GM12801 (cell line): ENCODE results near the gene CA5B.

Experiments
- TF ChIP-seq, protein P1 (sequence below): IDR thresholded peaks from one replicate; pipeline ENCODE4 v1.5.1; 2011; ENCODE audit warnings: control low read depth; ENCODE audit not compliant: insufficient read length; ENCODE audit errors: extremely low read depth

The CA5B gene

DNA sequence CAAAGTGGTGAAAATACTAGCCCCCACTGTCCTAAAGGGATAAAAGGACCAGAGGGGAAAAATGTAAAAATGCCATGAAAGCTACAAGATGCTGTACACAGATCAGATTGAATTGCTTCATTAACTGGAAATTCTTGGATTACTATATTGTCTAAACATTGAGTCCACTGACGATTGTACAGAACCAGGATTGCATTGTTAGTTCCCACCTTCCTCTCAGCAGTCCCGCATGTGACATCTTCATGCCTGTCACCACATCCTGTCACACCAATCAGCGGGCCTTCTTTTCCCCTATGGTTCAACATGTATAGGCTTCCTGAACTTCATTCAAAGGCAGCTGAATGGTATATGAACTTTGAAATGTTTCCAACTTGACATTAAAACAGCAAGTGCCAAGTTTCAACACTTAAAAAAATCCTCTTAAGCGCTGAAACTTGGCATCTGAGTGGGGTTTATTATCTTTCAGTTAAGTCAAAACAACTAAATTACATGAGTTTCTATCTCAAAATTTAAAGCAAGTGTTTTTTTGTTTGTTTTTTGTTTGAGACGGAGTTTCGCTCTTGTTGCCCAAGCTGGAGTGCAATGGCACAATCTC is 76.8 kb downstream of the CA5B start:
- TF ChIP-seq, protein P1, sequence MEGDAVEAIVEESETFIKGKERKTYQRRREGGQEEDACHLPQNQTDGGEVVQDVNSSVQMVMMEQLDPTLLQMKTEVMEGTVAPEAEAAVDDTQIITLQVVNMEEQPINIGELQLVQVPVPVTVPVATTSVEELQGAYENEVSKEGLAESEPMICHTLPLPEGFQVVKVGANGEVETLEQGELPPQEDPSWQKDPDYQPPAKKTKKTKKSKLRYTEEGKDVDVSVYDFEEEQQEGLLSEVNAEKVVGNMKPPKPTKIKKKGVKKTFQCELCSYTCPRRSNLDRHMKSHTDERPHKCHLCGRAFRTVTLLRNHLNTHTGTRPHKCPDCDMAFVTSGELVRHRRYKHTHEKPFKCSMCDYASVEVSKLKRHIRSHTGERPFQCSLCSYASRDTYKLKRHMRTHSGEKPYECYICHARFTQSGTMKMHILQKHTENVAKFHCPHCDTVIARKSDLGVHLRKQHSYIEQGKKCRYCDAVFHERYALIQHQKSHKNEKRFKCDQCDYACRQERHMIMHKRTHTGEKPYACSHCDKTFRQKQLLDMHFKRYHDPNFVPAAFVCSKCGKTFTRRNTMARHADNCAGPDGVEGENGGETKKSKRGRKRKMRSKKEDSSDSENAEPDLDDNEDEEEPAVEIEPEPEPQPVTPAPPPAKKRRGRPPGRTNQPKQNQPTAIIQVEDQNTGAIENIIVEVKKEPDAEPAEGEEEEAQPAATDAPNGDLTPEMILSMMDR = no peak

DNA sequence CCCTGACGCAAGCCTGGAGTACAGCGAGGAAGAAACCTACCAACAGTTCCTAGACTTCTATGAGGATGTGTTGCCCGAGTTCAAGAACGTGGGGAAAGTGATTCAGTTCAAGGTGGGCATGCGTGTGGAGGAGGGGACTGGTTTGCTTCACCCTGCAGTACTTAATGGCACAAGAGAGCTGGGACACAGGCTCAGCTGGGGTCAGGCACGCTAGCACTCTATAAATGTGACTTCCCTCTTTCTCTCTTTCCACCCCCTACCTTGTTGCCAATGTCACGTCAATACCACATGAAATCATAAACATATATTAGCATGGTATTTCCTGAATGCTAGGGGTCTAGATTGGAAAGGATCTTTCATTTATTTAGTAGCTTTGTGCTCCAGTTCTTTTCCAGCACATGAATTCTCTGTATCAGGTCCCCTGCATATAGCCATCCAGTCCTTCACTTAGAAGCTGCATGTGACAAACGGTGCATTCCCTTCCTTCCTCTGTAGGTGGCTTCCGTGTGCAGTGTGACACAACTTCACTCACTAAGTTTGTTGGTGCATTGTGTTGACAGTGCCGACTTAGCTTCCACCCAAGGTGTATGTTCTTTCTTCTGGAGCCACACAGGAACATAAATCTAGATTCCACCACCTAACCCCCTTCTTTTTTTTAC is 77.8 kb downstream of the CA5B start:
- TF ChIP-seq, protein P1 = no peak

DNA sequence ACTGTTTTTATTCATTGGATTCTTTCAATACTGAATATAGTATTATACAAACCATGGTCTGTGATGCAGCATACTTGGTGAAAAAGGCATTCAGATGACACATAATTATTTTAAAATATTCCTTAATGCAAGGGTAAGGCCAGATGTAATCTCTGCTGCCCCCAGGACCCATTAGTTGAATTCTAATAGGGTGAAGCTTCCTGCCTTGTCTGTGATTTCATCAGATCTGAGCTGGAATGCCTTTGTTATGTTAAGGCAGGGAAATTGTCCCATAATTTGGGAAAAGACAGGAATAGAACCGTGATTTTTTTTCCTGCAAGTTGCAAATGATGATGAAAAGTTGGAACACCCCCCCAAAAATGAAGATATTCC is 78.4 kb downstream of the CA5B start:
- TF ChIP-seq, protein P1 = no peak

DNA sequence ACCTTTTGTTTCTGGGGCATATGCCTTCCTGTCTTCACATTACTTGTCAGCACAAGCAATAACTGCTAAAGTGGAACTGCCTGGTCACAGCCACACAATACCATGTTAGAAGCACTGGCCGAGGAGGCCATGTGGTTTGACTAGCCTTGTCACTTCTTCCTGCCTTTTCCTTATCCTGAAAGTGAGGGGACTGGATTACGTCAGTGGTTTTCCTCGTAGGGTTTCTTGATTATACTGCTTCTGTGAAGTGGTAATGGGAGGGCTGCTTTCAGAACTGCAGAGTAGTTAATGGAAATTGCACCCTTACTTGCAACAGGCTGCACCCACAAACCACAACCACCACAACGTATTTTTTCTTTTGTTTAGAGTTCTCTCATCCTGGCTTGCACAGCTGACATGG is 78.8 kb downstream of the CA5B start:
- TF ChIP-seq, protein P1 = no peak

DNA sequence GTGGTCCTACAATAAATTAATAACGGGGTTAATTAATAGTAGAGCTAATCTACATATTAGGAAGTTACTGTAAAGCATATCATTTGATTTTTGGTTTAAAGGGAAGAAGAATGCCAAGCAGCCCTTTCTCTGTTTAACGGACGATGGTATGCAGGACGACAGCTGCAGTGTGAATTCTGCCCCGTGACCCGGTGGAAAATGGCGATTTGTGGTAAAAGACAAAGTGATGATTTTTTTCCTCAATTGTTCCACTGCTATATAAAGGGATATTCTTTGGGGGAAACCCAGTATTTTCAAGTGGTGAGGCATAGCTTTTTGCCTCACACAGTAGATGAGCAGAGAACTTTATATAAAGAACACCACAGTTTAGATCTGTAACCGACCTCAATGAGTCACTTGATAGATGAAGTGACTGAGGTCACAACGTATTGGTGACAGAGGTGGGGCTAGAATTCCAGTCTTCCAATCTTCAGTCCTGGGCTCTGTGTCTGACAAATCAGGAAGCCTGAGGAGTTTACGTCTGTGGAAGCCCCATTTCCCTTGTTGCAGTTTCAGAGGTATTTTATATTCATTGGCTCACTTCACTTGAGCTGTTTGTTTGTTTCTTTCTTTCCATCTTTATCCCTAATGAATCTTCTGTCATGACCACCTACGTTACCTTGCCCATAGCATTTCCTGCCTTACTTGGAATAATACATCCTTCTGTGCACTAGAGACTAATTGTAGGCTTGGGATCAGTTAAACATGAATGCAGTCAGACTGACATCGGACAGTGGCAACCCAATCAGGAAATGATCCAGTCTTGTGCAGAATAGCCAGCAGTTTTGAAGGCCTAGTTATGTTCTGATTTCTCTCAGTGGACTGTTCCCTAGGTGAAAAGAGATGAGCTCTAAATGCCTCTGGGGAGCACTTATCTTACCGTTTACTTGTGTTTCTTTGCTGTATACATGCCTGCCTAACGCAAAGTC is 82.3 kb downstream of the CA5B start:
- TF ChIP-seq, protein P1 = no peak

DNA sequence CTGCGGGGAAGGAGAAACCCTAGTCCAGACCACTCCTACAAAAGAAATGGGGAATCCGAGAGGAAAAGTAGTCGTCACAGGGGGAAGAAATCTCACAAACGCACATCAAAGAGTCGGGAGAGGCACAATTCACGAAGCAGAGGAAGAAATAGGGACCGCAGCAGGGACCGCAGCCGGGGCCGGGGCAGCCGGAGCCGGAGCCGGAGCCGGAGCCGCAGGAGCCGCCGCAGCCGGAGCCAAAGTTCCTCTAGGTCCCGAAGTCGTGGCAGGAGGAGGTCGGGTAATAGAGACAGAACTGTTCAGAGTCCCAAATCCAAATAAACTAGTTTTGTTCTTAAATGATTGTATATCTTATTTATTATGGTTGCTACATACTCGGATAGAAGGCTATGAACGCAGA is 84.9 kb downstream of the CA5B start:
- TF ChIP-seq, protein P1 = no peak

DNA sequence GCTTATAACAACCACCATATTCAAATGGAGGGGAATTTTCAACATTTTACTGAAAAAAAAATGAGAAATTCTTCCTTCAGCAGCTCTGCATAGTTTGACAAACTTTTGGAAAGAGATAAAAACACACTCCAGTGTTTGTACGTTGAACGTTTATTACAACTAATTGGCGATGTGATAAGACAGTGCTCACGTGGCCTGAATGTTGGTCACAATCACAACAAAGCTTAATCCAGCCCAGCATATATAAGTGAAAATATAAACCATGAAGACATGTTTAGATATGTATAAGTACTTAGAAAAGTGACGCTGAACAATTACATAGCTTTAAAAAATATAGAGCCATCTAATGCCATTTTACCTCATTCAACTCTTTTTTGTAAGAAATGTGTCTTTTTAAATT is 87.9 kb downstream of the CA5B start:
- TF ChIP-seq, protein P1 = no peak
